ENCODE results near the gene TRIM28.

Gene TRIM28

GRCh38 chr19:58560007-58560887, 16.4 kb downstream of the TRIM28 start:
- Histone ChIP-seq H3K27me3 (replicated peaks; ENCODE audit: control insufficient read depth, insufficient read depth, low read length) (no peaks in the 10 kb centered on the region), H3K9ac (ENCODE audit: low read length) (peak overlapping the region; percentile 98), H3K9me3 (ENCODE audit: control insufficient read depth, low read length) (no peaks in the 10 kb centered on the region), H3K4me3 (ENCODE audit: low read length) (peak overlapping the region; percentile 92), H3K4me1 (ENCODE audit: control insufficient read depth, insufficient read depth, low read length) (peaks cover 48% of the 10 kb centered on the region), H3K36me3 (ENCODE audit: control insufficient read depth, insufficient read depth, low read length, severe bottlenecking) (peaks cover 16% of the 10 kb centered on the region)
- no peak for DNase-seq (ENCODE audit: low read depth)

- Histone ChIP-seq H3K4me3 (ENCODE audit: low read length) (no peak overlapping the region), H3K4me1 (ENCODE audit: control insufficient read depth, insufficient read depth, low read length) (peaks cover 43% of the 10 kb centered on the region), H3K9ac (ENCODE audit: low read length) (no peak overlapping the region), H3K9me3 (ENCODE audit: control insufficient read depth, low read length) (no peaks in the 10 kb centered on the region), H3K27me3 (replicated peaks; ENCODE audit: control insufficient read depth, insufficient read depth, low read length) (no peaks in the 10 kb centered on the region), H3K36me3 (ENCODE audit: control insufficient read depth, insufficient read depth, low read length, severe bottlenecking) (peaks cover 12% of the 10 kb centered on the region)
- DNase-seq (ENCODE audit: low read depth), result no peak
Observed at GRCh38 chr19:58560921-58561320, 17.1 kb downstream of the TRIM28 start.

DNA sequence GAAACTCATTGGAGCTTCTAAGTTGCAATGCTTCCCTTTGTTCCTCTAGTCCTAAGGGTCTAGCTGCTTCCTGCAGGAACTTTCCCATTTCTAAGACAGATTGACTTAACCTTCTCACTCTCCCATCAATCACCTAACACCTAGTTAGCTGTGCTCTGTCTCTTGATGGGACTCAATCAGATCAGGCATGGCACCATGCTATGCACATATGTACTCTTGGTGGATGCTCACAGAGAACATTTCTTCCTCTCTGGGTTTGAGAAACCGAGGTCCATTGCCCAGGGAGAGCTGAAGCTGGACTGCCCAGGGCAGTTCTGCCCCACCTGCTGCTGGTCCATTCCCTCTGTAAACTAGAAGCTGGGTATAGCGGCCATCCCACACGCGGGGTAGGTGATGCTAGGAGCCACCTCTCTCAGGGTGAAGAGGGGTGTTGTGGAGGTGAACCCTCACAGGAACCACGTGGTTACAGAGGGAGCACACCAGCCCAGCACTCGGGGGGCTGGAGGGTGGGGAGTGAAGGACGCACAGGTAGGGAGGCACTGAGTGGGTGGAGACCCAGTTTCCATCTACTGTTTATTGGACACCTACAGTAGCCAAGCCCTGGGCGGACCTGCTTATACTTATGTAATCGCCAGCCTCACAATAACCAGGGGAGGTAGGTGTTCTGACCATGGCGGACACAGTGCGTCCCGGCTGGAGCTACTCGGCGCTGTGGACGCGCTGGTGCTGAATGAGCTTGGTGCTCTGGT, 17.7 kb downstream of the TRIM28 start:
- Histone ChIP-seq H3K36me3 (ENCODE audit: control insufficient read depth, insufficient read depth, low read length, severe bottlenecking) (peaks cover 6% of the 10 kb centered on the region), H3K4me3 (ENCODE audit: low read length) (peak overlapping the region; percentile 64), H3K27me3 (replicated peaks; ENCODE audit: control insufficient read depth, insufficient read depth, low read length) (no peaks in the 10 kb centered on the region), H3K4me1 (ENCODE audit: control insufficient read depth, insufficient read depth, low read length) (peaks cover 37% of the 10 kb centered on the region), H3K9ac (ENCODE audit: low read length) (peak overlapping the region; percentile 74), H3K9me3 (ENCODE audit: control insufficient read depth, low read length) (no peaks in the 10 kb centered on the region)
- DNase-seq (ENCODE audit: low read depth), result no peak

GRCh38 chr19:58562122-58563033, 18.5 kb downstream of the TRIM28 start:
- Histone ChIP-seq H3K4me1 (ENCODE audit: control insufficient read depth, insufficient read depth, low read length) (peaks cover 28% of the 10 kb centered on the region), H3K27me3 (replicated peaks; ENCODE audit: control insufficient read depth, insufficient read depth, low read length) (no peaks in the 10 kb centered on the region), H3K9ac (ENCODE audit: low read length) (peak overlapping the region; percentile 74), H3K36me3 (ENCODE audit: control insufficient read depth, insufficient read depth, low read length, severe bottlenecking) (peaks cover 7% of the 10 kb centered on the region), H3K4me3 (ENCODE audit: low read length) (peak overlapping the region; percentile 64), H3K9me3 (ENCODE audit: control insufficient read depth, low read length) (no peaks in the 10 kb centered on the region)
- DNase-seq (ENCODE audit: low read depth), result peak; percentile 52

DNA sequence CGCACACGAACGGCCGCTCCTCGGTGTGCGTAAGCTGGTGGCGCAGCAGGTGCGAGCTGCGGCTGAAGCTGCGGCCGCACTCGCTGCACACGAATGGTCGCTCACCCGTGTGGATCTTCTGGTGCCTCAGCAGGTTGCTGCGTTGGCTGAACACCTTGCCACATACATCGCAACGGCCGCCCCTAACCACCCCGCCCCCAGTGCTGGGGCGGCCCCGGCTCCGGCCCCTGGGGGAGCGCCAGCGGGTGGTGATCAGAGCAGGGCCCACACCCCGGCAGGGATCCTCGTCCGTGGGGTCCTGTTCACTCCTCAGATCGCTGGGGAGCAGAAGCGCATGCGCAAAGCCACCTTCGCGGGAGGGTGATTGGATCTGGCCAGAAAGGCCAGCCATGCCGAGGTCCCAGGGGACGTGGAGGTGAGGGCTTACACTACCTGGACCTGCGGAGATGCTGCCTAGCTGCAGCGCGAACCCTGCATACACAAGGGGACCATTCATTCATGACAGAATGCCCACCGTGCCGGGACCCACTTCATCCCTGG, 19.2 kb downstream of the TRIM28 start:
- peak; percentile 25 for DNase-seq (ENCODE audit: low read depth)
- peak overlapping the region; percentile 64 for H3K4me3 ChIP-seq (ENCODE audit: low read length)
- no peaks in the 10 kb centered on the region for H3K27me3 ChIP-seq (replicated peaks; ENCODE audit: control insufficient read depth, insufficient read depth, low read length)
- H3K4me1 ChIP-seq (ENCODE audit: control insufficient read depth, insufficient read depth, low read length), result peaks cover 28% of the 10 kb centered on the region
- H3K9ac ChIP-seq (ENCODE audit: low read length), result peak overlapping the region; percentile 74
- H3K36me3 ChIP-seq (ENCODE audit: control insufficient read depth, insufficient read depth, low read length, severe bottlenecking), result peaks cover 8% of the 10 kb centered on the region
- H3K9me3 ChIP-seq (ENCODE audit: control insufficient read depth, low read length), result no peaks in the 10 kb centered on the region

DNA sequence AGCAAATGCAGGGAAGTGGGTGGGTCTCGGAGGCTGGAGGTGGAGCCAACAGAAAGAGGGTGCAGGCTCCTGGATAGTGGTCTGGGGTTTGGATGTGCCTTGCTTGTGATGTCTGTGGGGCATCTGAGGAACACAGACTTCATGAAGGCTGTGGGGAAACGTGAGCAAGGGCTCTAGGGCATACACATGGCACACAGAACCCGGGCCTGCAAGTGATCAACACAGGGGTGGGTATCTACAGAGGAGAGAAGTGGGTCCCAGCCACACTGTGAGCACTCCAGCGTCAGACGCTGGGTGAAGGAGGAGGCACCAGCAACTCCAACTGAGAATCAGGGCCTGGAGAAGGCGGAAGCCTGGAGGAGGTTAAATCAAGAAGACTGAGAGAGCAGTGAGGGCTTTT, 20.0 kb downstream of the TRIM28 start:
- DNase-seq (ENCODE audit: low read depth), result no peak

DNA sequence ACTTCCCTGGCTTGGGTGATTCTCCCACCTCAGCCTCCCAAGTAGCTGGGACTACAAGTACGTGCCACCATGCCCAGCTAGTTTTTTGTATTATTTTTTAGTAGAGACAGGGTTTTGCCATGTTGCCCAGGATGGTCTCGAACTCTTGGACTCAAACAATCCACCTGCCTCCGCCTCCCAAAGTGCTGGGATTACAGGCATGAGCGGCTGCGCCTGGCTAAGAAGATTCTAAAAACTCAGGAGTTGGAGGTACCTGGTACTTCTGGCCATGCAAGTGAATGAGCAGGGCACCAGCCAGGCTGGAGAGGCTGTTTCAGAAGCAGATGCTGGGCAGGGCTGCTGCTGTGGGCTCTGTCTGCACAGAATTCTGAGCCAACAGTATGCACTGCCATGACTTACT, 23.1 kb downstream of the TRIM28 start:
- DNase-seq (ENCODE audit: low read depth), result no peak
- Histone ChIP-seq H3K4me3 (ENCODE audit: low read length) (no peak overlapping the region), H3K36me3 (ENCODE audit: control insufficient read depth, insufficient read depth, low read length, severe bottlenecking) (peaks cover 18% of the 10 kb centered on the region), H3K9me3 (ENCODE audit: control insufficient read depth, low read length) (no peaks in the 10 kb centered on the region), H3K4me1 (ENCODE audit: control insufficient read depth, insufficient read depth, low read length) (peaks cover 19% of the 10 kb centered on the region), H3K27me3 (replicated peaks; ENCODE audit: control insufficient read depth, insufficient read depth, low read length) (no peaks in the 10 kb centered on the region), H3K9ac (ENCODE audit: low read length) (no peak overlapping the region)

More for the DNA sequence above, 20.0 kb downstream of the TRIM28 start:
- Histone ChIP-seq H3K36me3 (ENCODE audit: control insufficient read depth, insufficient read depth, low read length, severe bottlenecking) (peaks cover 8% of the 10 kb centered on the region), H3K9ac (ENCODE audit: low read length) (no peak overlapping the region), H3K4me3 (ENCODE audit: low read length) (no peak overlapping the region), H3K9me3 (ENCODE audit: control insufficient read depth, low read length) (no peaks in the 10 kb centered on the region), H3K27me3 (replicated peaks; ENCODE audit: control insufficient read depth, insufficient read depth, low read length) (no peaks in the 10 kb centered on the region), H3K4me1 (ENCODE audit: control insufficient read depth, insufficient read depth, low read length) (peaks cover 28% of the 10 kb centered on the region)

- no peak overlapping the region for H3K9ac ChIP-seq (ENCODE audit: low read length)
- H3K9me3 ChIP-seq (ENCODE audit: control insufficient read depth, low read length), result no peaks in the 10 kb centered on the region
- peaks cover 18% of the 10 kb centered on the region for H3K36me3 ChIP-seq (ENCODE audit: control insufficient read depth, insufficient read depth, low read length, severe bottlenecking)
- DNase-seq (ENCODE audit: low read depth), result no peak
- H3K4me3 ChIP-seq (ENCODE audit: low read length), result no peak overlapping the region
- H3K4me1 ChIP-seq (ENCODE audit: control insufficient read depth, insufficient read depth, low read length), result peaks cover 11% of the 10 kb centered on the region
- H3K27me3 ChIP-seq (replicated peaks; ENCODE audit: control insufficient read depth, insufficient read depth, low read length), result no peaks in the 10 kb centered on the region
Observed at GRCh38 chr19:58568453-58569130, 24.7 kb downstream of the TRIM28 start.

- peaks cover 17% of the 10 kb centered on the region for H3K4me1 ChIP-seq (ENCODE audit: control insufficient read depth, insufficient read depth, low read length)
- H3K4me3 ChIP-seq (ENCODE audit: low read length), result no peak overlapping the region
- no peaks in the 10 kb centered on the region for H3K9me3 ChIP-seq (ENCODE audit: control insufficient read depth, low read length)
- H3K9ac ChIP-seq (ENCODE audit: low read length), result no peak overlapping the region
- no peak for DNase-seq (ENCODE audit: low read depth)
- no peaks in the 10 kb centered on the region for H3K27me3 ChIP-seq (replicated peaks; ENCODE audit: control insufficient read depth, insufficient read depth, low read length)
- peaks cover 18% of the 10 kb centered on the region for H3K36me3 ChIP-seq (ENCODE audit: control insufficient read depth, insufficient read depth, low read length, severe bottlenecking)
Observed at GRCh38 chr19:58569191-58569942, 25.5 kb downstream of the TRIM28 start.
